CD4-positive, alpha-beta T cell treated with Interleukin-4 for 4 hours (primary cell): ENCODE results near the gene CDH26.

Source experiments
- DNase-seq: peaks from one replicate; pipeline ENCODE4 v3.0.0-alpha.2; 2020

Gene CDH26

DNA sequence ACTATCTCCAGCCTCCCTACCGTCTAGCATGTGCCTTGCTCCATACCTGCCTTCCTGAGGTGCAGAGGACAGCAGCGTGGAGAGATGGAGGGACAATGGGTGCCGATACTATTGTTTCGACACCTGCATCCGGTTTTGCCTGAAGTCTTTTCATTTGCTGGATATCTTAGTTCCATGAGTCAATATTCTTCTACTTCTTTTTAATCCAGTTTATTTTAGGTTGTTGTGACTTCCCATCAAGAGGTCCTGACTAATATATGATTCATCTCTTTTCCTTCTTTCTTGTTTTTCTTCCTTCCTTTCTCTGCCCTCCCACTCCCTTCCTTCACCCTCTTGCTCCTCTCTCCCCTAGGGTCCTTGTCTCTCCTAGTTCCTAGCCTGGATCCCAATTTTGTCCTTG, 91.4 kb downstream of the CDH26 start:
- no peak for DNase-seq

DNA sequence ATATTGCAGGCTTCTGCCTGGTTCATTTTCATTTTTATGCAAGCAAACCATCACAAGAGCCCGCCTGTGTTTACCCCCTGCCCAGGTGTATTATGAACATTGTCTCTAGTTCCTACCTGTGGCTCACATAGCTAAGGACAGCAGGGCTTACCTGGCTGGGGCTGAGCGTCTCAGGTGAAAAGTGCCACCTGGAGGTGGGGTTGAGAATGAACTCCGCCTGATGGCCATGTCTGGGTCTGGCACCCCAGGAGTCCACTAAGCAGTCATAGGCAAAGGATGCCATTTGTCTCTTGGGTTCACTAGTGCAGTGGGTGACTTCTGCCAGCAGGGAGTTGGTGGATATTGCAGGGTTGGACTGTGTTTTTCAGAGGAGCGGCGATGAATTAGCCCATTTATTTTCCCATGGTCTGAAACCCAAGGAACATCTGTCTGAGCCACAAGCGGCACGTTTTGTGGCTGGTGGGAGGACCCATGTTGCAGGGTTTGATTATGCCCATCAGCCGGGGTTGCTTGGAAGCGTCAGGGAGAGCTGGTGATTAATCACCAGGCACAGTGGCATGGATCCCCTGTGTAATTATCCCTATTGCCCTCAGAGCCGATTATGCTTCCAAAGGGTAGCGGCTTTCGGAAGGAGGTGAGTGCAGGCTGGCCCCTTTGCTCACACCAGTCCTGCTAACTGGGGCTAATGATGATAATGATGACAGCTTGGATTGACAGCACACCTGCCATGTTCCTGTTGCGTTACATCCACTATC, 92.1 kb downstream of the CDH26 start:
- no peak for DNase-seq

DNA sequence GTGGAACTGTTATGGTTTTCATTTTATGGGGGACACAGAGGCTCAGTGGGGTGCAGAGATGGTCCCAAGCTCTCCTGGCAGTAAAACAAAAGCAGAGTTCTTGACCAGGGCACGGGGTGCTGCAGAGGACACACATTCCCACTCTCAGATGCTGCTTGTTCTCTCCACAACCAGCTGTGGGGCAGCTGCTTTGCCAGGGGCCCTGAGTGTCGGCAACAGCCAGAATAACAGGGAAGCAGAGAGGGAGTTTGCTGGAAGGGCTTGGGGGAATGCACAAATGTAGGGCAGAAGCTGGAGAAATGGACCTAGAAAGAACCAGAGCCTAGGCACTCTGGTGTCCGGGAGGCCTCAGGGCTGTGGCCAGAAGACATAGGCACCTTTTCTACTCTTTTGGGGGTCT, 93.7 kb downstream of the CDH26 start:
- no peak for DNase-seq

GRCh38 chr20:60052322-60052721, 94.1 kb downstream of the CDH26 start:
- no peak for DNase-seq

- DNase-seq = no peak
These were observed 95.0 kb downstream of the CDH26 start for GRCh38 chr20:60053125-60053817.

GRCh38 chr20:60053818-60054190, 95.6 kb downstream of the CDH26 start:
- no peak for DNase-seq

GRCh38 chr20:60054716-60055634, 96.8 kb downstream of the CDH26 start:
- no peak for DNase-seq

DNA sequence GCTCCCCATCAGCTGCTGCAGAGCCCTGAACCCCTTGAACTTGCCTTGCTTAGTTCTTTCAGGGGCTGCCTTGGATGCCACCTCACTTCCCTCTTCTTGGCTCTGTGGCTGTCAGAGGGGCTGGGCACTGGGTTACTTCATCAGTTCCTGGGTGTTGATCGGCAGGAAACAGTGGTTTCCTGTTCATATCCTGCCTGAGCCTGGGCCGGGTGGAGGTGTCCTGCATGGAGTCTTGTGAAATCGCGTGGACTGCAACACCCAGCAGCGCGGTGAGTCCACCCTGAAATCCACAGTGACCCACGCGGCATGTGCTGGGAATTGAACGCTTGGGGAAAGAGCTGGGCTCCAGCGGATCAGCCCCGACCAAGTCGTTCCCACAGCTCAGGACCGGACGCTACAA, 97.5 kb downstream of the CDH26 start:
- peak; percentile 56 for DNase-seq

DNA sequence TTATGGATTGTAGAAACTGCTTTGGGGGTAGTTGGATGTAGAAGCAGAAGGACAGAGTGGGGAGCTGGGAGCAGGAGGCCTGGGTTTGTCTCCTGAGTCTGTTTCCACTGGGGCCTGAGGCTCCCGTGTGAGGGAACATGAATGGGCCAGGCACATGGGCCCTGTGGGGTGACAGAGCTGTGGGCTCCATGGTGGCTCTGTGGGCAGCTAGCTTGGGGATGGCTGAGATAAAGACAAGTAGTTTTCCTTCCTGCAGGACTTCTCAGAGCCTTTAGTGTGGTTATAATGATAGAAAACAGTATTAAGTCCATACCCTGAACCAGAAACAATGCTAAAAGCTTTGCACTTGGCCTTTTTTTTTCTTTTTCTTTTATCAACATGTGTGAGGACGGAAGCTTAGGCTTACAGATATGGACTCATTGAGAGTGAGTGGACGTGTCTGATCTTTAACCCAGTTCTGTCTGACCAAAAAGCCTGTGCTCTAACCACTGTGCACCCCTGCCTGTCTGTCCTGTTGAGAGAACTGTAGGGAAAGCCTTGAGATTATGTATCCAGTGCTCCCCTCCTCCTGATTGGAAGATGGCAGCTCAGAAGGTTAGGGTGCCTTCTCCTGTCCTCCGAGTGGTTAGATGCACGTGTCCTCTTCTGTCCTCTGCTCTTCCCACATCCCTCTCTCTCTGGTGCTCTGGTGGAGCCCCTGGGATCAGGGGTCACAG, 98.3 kb downstream of the CDH26 start:
- DNase-seq = no peak

DNA sequence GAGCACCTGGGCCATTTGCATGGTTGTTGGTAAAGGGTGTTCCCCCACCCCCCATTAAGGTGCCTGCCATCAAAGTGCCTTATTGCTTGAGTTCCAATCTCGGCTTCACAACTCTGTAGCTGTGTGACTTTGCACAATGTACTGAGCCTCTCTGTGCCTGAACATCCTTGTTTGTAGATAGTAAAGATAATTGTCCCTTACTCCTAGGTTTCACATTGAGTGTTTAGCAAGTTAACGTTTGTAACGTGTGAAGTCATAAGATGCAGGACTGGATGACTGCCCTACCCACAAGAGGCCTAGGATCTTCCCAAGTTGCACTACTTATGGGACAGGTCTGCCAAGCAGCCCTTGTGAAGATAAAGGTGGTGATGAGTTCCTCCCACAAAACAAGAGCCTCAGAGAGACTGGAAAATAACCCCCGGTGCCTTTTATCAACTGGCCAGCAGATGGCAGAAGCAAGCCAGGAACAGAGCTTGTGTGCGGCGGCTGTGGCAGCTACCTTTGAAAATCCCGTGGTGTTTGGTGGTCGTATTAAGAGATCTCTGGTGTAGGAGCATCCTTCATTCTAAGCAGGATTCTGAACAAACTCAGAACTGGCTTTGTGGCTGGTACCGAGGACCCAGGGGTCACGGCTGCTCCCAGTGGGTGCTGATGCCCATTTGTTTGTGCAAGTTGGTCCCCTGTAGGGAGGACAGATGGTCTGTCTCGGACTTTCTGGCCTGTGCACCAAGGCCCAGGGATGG, 99.1 kb downstream of the CDH26 start:
- peak; percentile 67 for DNase-seq

DNA sequence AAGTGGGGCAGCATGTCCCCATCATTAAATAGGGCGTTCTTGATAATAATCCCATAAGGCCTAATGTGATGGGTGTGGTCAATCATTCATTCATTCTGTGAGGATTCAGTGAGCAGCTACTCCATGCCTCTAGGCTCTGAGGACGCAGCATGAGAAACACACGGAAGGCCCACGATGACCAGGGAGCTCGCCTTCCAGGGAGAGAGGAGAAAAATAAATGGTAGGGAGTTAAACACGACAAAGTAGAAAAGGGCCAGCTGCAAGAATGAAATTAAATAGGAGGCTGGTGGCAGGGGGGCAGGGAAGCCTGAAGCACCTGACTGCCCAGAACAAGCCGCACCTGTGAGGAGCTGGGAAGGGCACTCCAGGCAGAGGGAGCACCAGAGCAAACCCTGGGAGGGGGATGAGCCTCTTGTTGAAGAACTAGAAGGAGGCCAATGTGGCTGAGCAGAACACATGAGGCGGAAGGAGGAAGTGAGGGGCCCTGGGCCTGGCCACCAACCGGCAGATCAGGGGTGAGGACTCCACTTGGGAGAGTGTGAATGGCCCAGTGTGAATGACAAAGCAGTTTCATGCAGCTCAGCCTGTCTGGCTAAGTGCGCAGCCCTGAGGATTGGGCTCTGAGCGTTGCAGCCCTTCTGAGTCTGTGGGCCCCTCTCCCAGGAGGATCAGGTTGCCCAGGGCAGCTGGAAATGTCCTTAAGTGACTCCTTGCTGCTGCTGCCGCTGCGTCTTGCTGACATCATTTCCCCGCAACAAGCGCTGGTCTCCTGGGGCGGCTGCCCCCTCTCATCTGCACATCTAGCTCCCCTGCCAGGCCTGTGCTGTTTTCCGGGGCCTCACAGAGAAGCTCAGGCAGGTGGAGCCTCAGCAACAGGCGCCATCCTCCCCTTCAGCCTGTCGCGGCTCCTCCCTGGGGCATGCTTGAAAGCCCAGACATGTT, 99.9 kb downstream of the CDH26 start:
- DNase-seq = peak; percentile 22

- no peak for DNase-seq
These were observed 100.7 kb downstream of the CDH26 start for GRCh38 chr20:60058879-60059278.

GRCh38 chr20:60060006-60060557, 101.9 kb downstream of the CDH26 start:
- DNase-seq = no peak

- DNase-seq = no peak
These were observed 102.4 kb downstream of the CDH26 start for GRCh38 chr20:60060593-60060992.

GRCh38 chr20:60062431-60063047, 104.3 kb downstream of the CDH26 start:
- DNase-seq = no peak

- no peak for DNase-seq
These were observed 104.8 kb downstream of the CDH26 start for GRCh38 chr20:60063048-60063451.

DNA sequence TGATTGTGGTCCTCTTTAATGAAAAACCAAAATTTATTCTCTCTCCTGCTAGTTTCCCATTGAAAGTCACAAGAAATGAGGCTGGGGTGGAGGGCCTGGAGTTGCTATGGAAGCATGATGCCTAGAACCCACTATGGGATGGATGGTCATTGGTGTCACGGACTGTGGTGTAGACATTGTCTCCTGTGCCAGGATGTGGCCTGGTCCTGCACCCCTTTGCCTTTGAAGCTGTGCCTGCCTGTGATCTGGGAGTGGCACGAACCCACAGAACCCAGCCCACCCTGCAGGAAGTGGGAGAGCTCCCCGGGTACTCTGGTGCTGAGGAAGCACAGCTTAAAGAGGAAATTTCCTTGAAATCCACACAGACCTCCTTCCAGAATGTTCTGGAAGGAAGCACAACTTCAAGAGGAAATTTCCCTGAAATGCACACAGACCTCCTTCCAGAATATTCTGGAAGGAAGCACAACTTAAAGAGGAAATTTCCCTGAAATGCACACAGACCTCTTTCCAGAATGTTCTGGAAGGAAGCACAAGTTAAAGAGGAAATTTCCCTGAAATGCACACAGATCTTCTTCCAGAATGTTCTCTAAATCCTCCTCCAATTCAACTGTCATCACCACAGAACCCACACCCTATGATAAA, 105.6 kb downstream of the CDH26 start:
- no peak for DNase-seq
